GM18858 (cell line): ENCODE measurements around the gene IL21.
"Not testable (repeated sequence)": the region's sequence is repeated elsewhere in the genome, so short reads cannot be mapped to it uniquely, and the experiment has no call there.

Source experiments
- ATAC-seq: cut with Tn5 transposase; IDR thresholded peaks from one replicate; pipeline ENCODE4 v1.9.1; 2021; ENCODE audit not compliant: unreplicated experiment

The IL21 gene

DNA sequence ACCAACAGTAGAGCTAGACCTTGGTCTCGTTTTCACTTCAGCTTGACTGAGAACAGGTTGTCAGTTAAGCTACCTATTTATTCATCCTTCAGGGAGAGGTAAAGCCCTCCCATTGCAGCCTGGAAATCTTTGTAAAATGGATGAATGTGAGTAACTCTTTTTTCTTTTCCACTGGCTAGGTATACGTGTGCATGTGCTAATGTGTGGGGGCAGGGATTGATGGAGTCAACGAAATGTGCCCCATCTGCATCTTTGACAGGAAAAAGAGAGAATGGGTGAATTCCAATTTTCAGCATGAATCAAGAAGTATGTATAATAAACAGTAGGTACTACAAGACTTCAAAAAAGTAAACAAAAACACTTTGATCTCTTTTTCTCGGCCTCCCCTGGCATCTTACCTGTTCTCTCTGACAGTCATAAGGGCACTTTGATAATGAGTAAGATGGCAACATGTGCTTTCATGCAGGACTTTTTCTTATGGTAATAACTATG, at the start of gene IL21:
Gene IL21 (minus strand): TSS at position 51 of the 492 bp plus-strand sequence. CDS start 55 bp downstream, outside the sequence.
- no peak for ATAC-seq

DNA sequence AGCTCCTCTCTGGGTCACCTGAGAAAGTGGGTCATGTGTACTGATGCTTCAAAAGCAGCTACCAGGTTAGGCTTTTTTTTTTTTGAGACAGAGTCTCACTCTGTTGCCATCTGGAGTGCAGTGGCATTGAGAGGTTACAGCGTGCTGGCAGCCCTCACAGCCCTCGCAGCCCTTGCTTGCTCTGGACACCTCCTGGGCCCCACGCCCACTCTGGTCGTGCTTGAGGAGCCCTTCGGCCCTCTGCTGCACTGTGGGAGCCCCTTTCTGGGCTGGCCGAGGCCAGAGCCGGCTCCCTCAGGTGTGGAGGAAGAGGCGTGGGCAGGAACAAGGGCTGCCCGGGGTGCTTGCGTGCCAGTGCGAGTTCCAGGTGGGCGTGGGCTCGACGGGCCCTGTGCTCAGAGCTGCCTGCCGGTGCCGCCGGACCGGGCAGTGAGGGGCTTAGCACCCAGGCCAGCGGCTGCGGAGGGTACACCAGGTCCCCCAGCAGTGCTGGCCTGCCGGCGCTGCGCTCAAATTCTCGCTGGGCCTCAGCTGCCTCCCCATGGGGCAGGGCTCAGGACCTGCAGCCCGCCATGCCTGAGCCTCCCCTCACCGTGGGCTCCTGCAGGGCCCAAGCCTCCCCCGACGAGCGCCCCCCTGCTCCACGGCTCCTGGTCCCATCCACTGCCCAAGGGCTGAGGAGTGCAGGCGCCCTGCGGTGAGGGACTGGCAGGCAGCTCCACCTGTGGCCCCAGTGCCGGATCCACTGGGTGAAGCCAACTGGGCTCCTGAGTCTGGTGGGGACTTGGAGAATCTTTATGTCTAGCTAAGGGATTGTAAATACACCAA, 49.3 kb upstream of the IL21 start:
- no peak for ATAC-seq

DNA sequence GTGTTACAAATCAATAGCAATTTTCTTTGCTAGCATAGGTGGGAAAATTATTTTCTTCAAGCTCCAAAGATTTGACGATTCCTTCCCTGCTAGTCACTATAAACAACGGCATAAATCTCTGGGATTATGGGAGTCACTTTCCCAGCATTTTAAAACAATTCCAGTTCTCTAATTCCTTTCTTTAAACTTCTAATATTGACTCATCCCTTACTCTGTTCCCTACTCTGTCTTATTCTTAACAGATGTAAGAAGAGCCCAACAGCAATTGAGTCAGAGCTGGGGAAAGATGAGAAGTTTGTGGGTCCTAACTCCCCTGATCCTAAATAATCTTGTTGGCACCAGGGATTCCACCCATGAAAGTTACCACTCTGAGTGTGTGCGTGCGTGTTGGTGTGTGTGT, 47.4 kb upstream of the IL21 start:
- no peak for ATAC-seq

DNA sequence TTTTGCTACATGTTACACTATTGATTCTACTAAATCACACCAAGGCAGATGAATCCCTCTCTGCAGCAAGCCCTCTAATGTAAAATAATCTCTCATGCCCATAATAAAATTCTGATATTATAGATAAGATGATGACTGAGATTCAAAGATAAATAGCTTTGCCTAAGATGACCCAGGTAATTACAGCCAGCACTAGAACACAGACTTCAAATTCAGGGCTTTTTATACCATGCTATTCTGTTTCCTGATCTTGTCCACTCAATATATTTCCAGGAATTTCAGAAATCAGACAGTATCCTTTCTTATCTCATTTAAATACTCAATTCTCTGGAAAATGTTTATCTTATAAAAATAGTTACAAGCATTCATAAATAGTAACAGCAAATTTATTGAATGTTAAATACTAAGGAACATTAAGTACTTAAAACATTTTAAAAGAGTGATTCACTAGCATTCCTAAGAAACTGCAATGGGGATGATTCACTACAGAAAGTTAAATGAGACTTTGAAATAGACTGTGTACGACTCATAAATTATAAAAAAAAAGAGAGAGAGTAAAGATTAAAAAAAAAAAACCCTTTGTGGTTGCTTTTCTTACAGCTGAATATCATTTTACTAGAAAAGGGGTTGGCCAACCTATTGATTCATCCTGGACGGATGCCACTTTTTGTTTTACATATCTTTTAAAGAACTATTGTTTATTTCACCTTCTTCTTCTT, 45.8 kb upstream of the IL21 start:
- no peak for ATAC-seq

DNA sequence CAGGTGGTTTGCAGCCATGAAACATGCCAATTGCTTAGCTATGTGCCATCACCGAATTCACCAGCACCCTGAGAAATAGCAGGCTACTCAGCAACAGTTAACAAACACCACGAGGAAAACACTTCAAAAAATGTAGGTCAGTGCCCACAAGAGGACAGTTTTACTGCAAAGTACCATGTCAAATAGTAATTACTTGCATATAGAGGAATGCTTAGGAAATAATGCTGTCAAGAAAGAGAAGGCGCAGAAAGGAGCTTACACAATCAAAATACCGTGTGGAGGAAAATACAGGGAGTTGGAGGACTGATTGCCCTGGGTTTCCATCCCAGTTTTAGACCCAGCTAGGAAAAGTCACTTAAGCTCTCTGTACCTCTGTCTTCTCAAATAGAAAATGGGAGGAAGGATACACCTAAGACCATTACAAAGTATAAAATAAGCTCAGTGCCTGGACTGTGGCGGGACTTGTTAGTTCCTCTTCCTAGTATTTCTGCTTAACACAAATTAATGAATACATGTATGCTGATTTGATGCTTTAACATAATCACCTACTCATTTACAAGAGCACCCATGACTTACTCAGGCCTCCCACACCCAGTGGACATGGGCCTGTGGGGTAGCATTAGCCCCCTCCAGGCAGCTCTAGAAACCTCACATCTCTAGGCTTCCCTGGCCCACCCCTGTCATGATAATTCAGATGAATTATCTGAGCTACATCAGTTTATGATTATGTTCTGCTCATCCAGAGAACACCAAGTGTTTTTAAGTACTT, 44.5 kb upstream of the IL21 start:
- no peak for ATAC-seq

DNA sequence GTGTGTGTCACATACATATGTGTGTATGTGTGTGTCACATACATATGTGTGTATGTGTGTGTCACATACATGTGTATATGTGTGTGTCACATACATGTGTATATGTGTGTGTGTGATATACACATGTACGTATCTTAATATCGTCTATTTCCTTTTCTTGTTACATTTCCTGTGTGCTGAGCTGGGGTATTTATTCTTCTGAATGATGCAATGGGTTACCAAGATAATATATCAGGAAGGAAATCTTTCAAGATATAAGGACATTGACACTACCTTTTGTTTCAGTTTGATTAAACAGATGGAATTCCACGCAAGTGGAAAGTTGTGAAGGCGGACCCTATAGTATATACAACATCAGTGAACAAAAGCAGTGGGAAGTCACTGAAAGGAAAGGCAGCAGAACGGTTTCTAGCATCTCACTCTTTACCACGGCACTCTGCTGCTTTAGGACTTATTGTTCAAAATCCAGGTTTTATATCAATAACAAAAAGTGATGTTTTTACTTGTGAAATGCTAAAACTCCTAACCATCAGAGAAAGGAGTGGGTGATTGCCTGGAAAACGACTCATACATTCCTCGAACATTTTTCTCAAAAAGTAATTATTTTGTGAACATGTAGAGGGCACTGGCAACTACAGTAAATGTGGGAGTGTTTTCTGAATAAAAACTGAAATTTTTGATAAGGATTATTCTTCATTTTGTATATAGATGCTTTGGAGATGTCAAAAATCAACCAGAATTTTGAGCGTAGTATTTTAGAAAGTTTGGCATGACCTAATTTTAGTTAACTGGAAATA, 43.1 kb upstream of the IL21 start:
- ATAC-seq = no peak

DNA sequence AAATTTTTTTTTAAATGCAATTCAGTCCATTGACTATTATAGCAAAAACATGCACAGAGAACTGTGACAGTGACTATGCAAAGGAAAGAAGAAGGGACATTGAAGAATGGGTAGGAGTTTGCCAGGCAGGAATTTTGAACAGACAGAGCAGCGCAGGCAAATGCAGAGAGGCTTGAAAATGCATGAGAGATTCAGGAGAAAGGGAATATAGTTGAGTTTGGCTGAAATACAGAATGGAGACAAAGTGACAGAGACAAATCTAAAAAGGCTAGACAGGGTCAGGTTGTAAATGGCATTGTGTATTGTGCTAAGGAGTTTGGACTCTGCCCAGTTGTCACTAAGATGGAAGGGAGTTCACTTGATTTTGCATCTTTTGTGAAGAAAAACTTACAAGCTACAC, 42.4 kb upstream of the IL21 start:
- no peak for ATAC-seq

DNA sequence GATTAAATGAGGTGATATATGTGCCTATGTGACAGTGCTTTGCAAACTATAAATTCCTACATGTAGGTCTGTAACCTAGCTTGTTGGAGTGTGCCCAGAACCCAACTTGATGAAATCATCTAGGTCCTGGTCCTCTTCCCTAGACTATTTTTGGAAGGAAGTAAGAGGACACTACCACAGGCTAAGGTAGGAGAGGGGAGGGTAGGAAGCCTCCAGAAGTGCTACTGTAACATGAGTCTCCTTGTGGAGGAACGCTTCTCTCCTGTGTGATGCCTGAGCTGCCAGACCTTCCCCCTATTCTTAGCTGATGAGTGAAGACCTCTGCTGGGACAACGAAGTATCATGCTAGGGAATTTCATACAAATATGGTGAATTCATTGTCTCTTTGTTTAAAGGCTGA, 41.8 kb upstream of the IL21 start:
- ATAC-seq = no peak

DNA sequence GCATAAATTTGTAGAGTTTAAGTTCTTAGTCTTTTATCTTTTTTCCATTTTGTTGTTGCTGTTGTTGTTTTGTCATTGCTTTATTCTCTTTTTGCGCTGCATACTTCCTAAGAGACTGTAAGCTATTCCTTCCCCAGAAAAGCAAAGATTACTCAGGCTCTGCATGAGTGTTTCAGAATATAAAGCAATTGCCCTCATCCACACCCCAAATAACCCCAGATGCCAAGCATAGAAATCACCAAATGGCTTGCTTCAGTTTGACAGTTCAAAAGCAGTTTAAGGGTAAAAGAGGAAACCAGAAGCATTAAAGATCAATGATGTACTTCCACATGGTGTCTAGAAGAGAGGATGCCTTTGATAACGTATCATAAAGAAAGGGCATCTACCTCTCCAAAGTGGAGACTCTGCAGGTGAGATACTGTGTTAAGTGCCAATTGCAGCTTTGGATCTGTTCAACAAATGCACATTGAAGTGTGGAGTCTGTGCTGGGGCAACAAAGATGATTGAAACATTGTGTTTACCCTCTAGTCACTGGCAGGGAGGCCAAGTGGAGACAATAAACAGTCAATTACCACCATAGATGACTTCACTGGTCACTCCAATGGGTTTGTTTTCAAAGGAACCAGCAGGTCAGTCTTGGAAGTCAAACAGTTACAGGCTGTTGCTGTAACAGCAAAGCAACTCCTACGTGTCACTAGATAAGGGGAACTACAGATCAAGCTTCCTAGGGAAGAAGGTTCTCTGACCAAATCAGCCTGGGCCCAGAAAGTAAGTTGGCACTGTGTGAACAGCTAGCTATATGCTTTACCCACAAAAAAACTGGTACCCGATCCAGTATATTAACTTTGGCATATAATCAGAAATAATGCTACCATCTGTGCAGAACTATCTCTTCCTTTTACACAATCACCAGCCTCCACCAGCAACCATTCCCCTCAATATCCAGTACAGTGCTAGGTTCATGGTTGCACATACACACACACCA, 40.6 kb upstream of the IL21 start:
- ATAC-seq = no peak

DNA sequence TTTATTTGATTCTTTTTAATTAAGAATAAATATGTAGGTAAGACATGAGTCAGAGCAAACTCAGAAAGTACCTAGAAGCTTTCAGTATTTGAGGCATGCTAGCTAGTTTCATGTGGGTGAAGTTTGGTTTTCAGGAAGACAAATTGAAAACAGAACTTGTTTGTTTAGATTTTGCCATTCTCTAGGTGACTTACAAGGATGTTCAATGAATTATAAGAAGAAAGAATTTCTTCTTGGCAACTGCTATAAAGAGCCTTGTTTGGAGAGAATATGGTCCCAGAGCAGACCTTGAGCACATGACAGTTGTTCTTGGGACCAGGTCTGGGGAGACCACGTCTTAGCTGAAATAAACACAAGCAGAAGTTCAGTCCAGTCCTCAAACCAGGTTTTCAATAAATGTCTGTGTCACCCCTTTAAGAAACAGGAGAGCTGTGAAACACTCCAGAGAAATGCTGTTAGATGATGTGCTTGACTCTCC, 38.0 kb upstream of the IL21 start:
- peak; percentile 97 for ATAC-seq

DNA sequence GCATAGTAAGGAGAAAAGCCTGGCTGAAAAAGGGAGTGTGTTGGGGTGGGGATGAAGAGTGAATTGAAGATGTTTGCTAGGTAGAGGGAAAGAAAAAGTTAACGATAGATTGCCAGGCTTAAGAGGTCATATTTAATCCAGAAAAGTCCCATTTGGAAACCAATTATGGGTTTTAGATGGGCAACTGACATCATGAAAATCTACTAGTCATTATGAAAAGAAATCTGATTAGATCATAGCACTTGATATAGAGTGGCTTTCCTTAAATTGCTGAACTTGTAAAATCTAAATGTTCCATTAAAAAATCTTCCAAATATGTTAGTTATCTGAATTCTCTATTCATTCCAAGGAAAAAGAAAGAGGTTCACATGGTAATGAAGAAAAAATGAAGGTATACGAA, 37.5 kb upstream of the IL21 start:
- ATAC-seq = peak; percentile 7

DNA sequence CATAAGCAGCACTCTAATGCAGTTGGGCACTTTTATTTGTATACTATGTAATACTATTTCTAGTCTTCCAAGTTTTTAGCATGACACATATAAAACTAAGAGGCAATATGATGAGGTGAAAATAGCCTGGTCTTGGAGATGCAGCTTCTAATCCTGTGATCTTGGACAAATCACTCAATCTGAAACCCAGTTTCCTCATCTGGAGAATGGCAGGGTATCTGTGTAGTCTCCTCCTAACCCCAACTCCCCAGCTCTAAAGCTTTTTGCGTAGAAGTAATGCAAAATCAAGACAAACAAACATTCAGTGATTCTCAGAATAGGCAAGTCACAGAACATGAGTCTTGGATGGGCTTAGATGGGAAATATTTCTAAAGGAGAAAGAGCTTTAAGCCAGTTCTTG, 36.7 kb upstream of the IL21 start:
- no peak for ATAC-seq

DNA sequence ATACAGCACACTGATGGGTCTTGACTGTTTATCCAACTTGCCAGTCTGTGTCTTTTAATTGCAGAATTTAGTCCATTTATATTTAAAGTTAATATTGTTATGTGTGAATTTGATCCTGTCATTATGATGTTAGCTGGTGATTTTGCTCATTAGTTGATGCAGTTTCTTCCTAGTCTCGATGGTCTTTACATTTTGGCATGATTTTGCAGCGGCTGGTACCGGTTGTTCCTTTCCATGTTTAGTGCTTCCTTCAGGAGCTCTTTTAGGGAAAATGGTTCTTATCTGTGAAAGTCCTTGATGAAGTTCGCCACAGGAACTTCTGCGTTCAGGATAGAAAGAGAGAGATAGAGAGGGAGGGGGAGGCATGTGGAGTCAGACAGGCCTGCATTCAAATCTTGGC, 35.7 kb upstream of the IL21 start:
- not testable (repeated sequence) for ATAC-seq

DNA sequence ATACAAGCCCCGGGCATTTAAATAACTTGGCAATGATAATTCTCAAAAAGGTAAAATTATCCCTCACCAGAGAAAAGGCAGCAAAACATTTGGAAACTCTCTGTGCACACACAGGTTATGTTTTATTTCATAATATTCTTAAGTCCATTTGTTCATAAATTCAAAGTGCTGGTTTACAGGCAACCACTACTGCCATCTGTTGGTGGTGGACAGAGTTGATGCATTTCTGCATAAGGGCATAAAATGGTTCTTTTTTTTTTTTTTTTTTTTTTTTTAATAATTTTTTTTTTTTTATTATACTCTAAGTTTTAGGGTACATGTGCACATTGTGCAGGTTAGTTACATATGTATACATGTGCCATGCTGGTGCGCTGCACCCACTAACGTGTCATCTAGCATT, 31.5 kb upstream of the IL21 start:
- no peak for ATAC-seq

DNA sequence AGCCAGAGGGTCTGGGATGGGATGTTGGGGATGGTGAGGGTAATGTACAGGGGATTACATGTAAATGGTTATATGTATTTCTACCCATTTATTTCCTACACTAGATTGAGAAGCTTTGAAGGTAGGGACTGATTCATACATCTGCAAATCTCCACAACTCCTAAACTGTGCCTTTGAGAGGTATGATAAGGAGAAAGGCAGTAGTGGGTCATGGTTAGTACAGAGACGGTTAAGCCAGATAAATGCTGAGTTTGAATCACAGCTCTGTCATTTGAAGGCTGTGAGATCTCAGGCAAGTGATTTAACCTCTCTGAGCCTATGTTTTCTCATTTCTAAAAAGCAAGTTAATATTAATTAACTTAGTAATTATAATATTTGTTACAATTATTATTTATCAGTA, 29.3 kb upstream of the IL21 start:
- no peak for ATAC-seq

DNA sequence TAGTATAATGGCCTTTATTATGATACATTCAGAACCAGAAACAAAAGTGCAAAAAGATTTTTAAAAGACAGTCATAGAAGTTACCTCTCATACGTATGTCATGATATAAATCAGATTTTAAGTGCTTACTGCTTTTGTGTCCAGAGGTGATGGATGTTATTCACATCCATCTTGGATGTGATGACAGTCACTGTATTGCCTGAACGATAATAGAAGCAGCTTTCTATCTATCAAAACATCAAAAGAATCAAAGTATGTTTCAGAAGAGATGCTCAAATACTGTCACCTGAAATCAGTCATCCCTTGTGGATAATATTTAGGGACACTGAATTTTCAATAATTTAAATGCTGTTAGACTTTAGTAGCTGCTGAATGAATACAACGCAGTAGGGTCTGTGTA, 26.8 kb upstream of the IL21 start:
- no peak for ATAC-seq

DNA sequence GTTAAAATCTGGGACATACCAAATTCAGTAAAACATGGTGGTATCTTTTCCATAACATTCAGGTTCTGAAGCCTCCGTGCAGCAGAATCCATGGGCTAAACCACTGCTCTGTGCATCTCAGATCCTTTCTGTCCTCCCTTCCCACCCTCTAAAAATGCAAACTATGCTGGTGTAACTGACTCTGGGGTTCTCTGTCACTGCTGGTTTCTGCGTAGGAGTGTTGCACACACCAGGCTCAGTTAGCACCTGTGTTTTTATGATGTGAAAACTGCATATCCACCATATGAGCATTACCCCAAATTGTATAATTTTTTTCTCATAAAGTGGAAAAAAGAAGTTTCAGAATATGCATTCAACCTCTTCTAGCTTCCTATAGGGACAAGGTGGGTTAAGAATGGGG, 22.4 kb upstream of the IL21 start:
- no peak for ATAC-seq

DNA sequence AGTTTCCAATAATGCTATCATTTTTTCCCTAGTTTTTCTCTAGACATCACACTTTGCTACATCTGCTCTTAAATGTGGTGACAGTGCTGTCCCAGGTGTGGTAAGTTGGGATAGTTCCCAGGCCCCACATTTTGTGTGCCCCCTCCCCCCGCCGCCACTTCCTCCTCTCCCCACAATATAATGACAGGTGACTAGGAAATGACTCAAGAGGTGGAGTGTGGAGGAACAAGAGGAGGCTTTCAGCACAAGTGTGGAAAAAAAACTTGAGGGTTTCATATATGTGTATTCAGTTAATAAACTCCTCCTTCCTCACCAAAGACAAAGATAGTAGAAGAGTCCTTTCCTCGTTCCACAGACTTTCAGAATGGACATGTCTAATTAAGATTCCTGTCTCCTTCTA, 18.3 kb upstream of the IL21 start:
- no peak for ATAC-seq

DNA sequence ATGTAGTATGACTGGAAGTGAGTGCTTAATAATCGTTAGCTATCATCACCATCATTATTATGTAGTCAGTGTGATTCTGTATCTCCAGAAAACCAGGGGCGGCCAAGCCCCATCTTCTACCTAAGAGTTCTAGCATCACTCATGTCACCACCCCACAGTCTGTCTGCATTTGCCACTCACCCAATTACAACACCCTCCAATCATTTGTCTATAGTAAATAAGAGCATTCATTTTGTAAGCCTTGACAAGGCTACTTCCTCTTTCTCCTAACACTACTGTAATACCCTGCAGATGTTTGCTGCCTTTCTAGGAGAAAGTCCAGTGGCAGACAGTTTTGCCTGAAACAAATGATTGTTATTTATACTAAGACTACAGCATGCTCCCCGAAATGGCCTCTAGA, 15.8 kb upstream of the IL21 start:
- ATAC-seq = peak; percentile 40
